ENCODE results near the gene KLHL41.
"Not testable (repeated sequence)": the region's sequence is repeated elsewhere in the genome, so short reads cannot be mapped to it uniquely, and the experiment has no call there.

The KLHL41 gene

DNA sequence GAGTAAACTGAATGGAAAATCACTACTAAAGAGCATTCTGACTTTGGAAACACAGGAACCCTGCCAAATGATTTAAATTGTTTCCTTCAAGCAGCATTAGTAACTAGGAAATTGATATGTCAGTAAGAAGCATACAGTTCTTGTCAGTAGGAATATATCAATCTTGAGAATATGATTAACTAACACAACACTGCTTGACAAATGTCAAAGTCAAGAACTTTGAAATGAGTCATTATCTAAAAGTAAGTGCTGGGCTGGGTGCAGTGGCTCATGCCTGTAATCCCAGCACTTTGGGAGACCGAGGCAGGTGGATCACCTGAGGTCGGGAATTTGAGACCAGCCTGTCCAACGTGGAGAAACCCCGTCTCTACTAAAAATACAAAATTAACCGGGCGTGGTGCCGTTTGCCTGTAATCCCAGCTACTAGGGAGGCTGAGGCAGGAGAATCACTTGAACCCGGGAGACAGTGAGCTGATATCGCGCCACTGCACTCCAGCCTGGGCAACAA lies 7.0 kb downstream of the KLHL41 start:
- not testable (repeated sequence) for H3K27me3 Mint-ChIP-seq; H3K9me3 Mint-ChIP-seq; H3K4me3 Mint-ChIP-seq; DNase-seq; H3K27ac Mint-ChIP-seq; ATAC-seq (replicated peaks); H3K36me3 Mint-ChIP-seq (ENCODE audit: insufficient read depth); H3K4me1 Mint-ChIP-seq (ENCODE audit: low read depth in 2 of 2)

DNA sequence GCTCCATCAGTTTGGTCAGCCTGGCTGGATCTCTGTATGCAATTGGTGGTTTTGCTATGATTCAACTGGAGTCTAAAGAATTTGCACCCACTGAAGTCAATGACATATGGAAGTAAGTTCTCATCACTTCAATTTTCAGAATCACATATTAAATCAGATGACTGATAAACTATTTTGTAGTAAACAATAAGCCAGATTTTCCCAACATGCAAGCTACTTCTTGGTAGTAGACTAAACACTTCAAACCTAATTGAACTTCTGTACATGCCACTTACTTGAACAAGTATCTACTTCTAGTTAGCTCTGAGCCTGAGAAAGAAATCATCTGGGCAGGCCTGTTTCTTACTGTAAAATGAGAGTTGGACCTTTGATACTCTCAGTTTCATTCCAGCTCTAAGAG lies 11.4 kb downstream of the KLHL41 start:
- no peaks in the 10 kb centered on the region for H3K4me1 Mint-ChIP-seq (ENCODE audit: low read depth in 2 of 2)
- no peaks in the 10 kb centered on the region for H3K9me3 Mint-ChIP-seq
- H3K36me3 Mint-ChIP-seq (ENCODE audit: insufficient read depth): no peaks in the 10 kb centered on the region
- ATAC-seq (replicated peaks) (no peak), DNase-seq (no peak)
- no peak overlapping the region for H3K4me3 Mint-ChIP-seq
- no peaks in the 10 kb centered on the region for H3K27me3 Mint-ChIP-seq
- H3K27ac Mint-ChIP-seq: no peak overlapping the region

DNA sequence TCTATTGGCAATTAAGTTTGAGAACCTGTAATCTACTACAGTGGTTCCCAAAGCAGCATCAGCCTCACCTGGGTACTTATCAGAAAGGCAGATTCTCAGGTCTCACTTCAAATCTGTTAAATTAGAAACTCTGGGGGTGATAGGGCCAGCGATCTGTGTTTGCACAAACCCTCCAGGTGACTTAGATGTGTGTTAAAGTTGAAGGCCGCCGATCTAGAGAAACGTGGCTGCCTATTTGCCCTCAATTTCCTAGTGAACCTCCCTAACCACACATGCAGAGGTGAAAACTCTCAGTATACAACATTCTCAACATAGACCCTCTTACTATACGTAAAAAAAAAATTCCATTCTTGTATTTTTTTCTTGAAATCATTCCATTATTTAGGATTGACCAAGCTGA lies 14.2 kb downstream of the KLHL41 start:
- Mint-ChIP-seq H3K4me3 (no peak overlapping the region), H3K27ac (no peak overlapping the region), H3K4me1 (ENCODE audit: low read depth in 2 of 2) (no peaks in the 10 kb centered on the region), H3K27me3 (no peaks in the 10 kb centered on the region), H3K9me3 (no peaks in the 10 kb centered on the region), H3K36me3 (ENCODE audit: insufficient read depth) (no peaks in the 10 kb centered on the region)
- DNase-seq (no peak), ATAC-seq (replicated peaks) (no peak)

GRCh38 chr2:169525434-169525833 lies 15.9 kb downstream of the KLHL41 start:
- peaks cover 5% of the 10 kb centered on the region for H3K36me3 Mint-ChIP-seq (ENCODE audit: insufficient read depth)
- no peak overlapping the region for H3K4me3 Mint-ChIP-seq
- ATAC-seq (replicated peaks) (no peak), DNase-seq (no peak)
- no peaks in the 10 kb centered on the region for H3K4me1 Mint-ChIP-seq (ENCODE audit: low read depth in 2 of 2)
- peak overlapping the region in 1 of 2 donors; percentile 5 for H3K27ac Mint-ChIP-seq
- no peaks in the 10 kb centered on the region for H3K27me3 Mint-ChIP-seq
- H3K9me3 Mint-ChIP-seq: no peaks in the 10 kb centered on the region

- H3K36me3 Mint-ChIP-seq (ENCODE audit: insufficient read depth): peaks cover 5% of the 10 kb centered on the region
- ATAC-seq (replicated peaks): no peak
- no peak overlapping the region for H3K4me3 Mint-ChIP-seq
- H3K27ac Mint-ChIP-seq: no peak overlapping the region
- H3K9me3 Mint-ChIP-seq: no peaks in the 10 kb centered on the region
- DNase-seq: no peak
- no peaks in the 10 kb centered on the region for H3K4me1 Mint-ChIP-seq (ENCODE audit: low read depth in 2 of 2)
- H3K27me3 Mint-ChIP-seq: no peaks in the 10 kb centered on the region
Observed at GRCh38 chr2:169526451-169526850, 16.9 kb downstream of the KLHL41 start.

DNA sequence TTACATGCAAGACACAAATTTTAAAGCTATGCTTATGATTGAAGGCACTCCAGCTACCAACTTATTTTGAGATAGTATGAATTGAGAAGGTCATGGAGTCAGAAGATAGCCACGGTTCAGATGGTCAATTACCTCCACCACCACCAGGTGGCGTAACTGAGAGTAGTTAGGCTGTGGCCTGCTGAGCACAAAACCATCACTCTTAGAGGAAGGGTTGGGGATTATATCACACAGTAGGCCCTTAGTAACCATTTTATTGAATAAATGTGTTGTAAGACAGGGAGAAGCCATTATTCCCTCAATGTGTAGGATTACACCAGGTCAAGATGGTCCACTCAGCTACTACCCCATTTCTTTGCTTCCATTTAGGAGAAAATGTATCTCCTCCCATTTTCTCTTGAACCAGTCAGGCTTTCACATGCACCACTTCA lies 18.8 kb downstream of the KLHL41 start:
- ATAC-seq (replicated peaks) (peak; percentile 82), DNase-seq (peak; percentile 69 to 78 (median 77))
- Mint-ChIP-seq H3K9me3 (no peaks in the 10 kb centered on the region), H3K4me3 (no peak overlapping the region), H3K27me3 (no peaks in the 10 kb centered on the region), H3K4me1 (ENCODE audit: low read depth in 2 of 2) (no peaks in the 10 kb centered on the region), H3K36me3 (ENCODE audit: insufficient read depth) (peaks cover 13% of the 10 kb centered on the region), H3K27ac (no peak overlapping the region)

DNA sequence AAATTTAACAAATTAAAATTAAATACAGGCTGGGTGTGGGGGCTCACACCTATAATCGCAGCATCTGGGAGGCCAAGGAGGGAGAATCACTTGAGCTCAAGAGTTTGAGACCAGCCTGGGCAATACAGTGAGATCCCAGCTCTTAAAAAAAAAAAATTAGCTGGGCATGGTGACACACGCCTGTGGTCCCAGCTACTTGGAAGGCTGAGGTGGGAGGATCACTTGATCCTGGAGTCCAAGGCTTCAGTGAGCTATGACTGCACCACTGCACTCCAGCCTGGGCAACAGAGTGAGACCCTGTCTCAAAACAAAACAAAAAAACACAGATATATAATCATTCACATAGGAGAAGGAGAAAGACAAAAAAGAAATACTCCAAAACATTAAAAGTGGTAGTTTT lies 30.0 kb downstream of the KLHL41 start:
- not testable (repeated sequence) for H3K27me3 Mint-ChIP-seq; ATAC-seq (replicated peaks); H3K9me3 Mint-ChIP-seq; H3K27ac Mint-ChIP-seq; H3K4me1 Mint-ChIP-seq (ENCODE audit: low read depth in 2 of 2); DNase-seq; H3K4me3 Mint-ChIP-seq
- peaks cover 43% of the 10 kb centered on the region for H3K36me3 Mint-ChIP-seq (ENCODE audit: insufficient read depth)

DNA sequence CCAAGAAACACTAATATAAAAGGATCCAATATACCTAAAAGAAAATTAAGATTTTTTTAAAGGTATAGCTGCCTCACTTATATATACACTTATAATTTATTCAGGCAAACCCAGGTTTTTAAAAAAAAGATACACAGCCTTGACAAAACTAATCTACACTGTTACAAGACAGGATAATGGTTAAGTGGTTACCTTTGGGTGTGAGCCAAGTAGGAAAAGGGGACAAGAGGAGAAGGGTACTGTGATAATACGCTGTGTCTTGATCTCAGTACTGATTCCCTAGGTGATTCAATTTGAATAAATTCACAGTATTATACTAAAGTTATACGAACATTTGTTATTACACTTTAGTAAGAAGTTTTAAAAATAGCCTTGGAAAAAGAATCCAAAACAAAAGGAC lies 30.6 kb downstream of the KLHL41 start:
- no peaks in the 10 kb centered on the region for H3K9me3 Mint-ChIP-seq
- ATAC-seq (replicated peaks) (no peak), DNase-seq (no peak)
- no peaks in the 10 kb centered on the region for H3K27me3 Mint-ChIP-seq
- H3K27ac Mint-ChIP-seq: no peak overlapping the region
- H3K4me3 Mint-ChIP-seq: no peak overlapping the region
- no peaks in the 10 kb centered on the region for H3K4me1 Mint-ChIP-seq (ENCODE audit: low read depth in 2 of 2)
- peaks cover 36% of the 10 kb centered on the region for H3K36me3 Mint-ChIP-seq (ENCODE audit: insufficient read depth)

DNA sequence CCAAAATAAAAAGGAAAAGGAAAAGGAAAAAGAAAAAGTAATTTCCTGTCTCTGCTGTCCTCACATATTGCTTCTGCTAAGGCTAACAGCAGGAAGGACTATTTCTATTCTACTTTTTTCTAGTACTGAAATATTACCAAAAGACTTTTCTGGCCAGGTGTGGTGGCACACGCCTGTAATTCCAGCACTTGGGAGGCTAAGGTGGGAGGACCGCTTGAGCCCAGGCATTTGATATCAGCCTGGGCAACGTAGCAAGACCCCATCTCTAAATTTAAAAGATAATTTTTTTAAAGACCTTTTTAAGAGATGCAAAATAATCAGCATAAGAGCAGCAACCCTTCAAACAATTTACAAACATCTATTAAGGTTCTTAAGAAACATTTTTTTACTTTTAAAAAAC lies 32.9 kb downstream of the KLHL41 start:
- Mint-ChIP-seq H3K4me3 (no peak overlapping the region), H3K27ac (no peak overlapping the region), H3K4me1 (ENCODE audit: low read depth in 2 of 2) (no peaks in the 10 kb centered on the region), H3K36me3 (ENCODE audit: insufficient read depth) (peaks cover 36% of the 10 kb centered on the region), H3K9me3 (no peaks in the 10 kb centered on the region), H3K27me3 (no peaks in the 10 kb centered on the region)
- no peak for ATAC-seq (replicated peaks)
- DNase-seq: no peak

DNA sequence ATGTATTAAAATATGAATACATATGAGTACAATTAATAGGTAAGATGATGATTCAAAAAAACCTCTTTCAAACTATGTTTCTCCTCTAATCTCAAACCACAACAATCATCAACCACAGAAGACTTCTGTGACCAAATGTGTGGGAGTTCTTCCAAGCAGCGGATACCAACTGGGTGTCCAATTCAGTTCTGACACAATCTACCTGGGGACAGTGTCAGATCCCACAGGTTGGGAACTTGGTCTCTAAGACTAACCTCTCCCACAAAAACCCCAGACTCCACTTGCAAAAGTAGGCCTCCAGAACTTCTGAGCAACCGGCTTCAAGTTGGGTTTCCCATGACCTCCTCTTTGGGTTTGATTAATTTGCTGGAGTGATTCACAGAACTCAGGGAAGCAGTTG lies 37.3 kb downstream of the KLHL41 start:
- Mint-ChIP-seq H3K27ac (no peak overlapping the region), H3K4me3 (no peak overlapping the region), H3K27me3 (no peaks in the 10 kb centered on the region), H3K36me3 (ENCODE audit: insufficient read depth) (peaks cover 19% of the 10 kb centered on the region), H3K4me1 (ENCODE audit: low read depth in 2 of 2) (no peaks in the 10 kb centered on the region), H3K9me3 (no peaks in the 10 kb centered on the region)
- DNase-seq (no peak), ATAC-seq (replicated peaks) (no peak)

- Mint-ChIP-seq H3K36me3 (ENCODE audit: insufficient read depth) (peaks cover 18% of the 10 kb centered on the region), H3K27ac (peak overlapping the region in 1 of 2 donors; percentile 66), H3K27me3 (no peaks in the 10 kb centered on the region), H3K9me3 (no peaks in the 10 kb centered on the region), H3K4me1 (ENCODE audit: low read depth in 2 of 2) (no peaks in the 10 kb centered on the region), H3K4me3 (no peak overlapping the region)
- ATAC-seq (replicated peaks) (no peak), DNase-seq (no peak)
Observed at GRCh38 chr2:169561364-169561763, 51.9 kb downstream of the KLHL41 start.

- not testable (repeated sequence) for H3K9me3 Mint-ChIP-seq; H3K4me1 Mint-ChIP-seq (ENCODE audit: low read depth in 2 of 2); H3K27me3 Mint-ChIP-seq; H3K4me3 Mint-ChIP-seq; DNase-seq; ATAC-seq (replicated peaks)
- Mint-ChIP-seq H3K27ac (peak overlapping the region in 1 of 2 donors; percentile 74), H3K36me3 (ENCODE audit: insufficient read depth) (peaks cover 12% of the 10 kb centered on the region)
Observed at GRCh38 chr2:169562084-169562483, 52.6 kb downstream of the KLHL41 start.

DNA sequence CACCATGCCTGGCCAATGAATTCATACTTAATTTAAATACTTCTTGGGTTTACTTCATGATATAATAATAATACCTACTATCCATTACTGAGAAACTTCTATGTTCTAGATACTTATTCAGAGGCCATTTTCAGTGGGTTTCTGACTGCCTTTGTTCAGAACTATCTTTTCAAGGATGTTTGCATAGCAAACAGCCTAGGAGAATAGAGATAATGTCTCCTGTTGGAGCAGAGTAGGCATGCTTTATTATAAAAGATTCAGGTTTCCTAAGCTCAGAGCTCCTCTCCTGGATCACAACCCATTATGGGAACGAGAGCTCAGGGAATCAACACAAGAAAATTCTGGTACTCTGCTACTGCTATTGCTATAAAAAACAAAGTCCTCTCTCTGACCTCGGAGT lies 53.0 kb downstream of the KLHL41 start:
- H3K36me3 Mint-ChIP-seq (ENCODE audit: insufficient read depth): peaks cover 10% of the 10 kb centered on the region
- H3K27ac Mint-ChIP-seq: peak overlapping the region in 1 of 2 donors; percentile 74
- H3K4me3 Mint-ChIP-seq: no peak overlapping the region

GRCh38 chr2:169565686-169566085 lies 56.2 kb downstream of the KLHL41 start:
- H3K9me3 Mint-ChIP-seq: no peaks in the 10 kb centered on the region
- H3K27ac Mint-ChIP-seq: no peak overlapping the region
- H3K27me3 Mint-ChIP-seq: no peaks in the 10 kb centered on the region
- H3K4me1 Mint-ChIP-seq (ENCODE audit: low read depth in 2 of 2): peaks cover 0 to 7% of the 10 kb centered on the region in 2 donors
- no peak overlapping the region for H3K4me3 Mint-ChIP-seq
- peaks cover 13% of the 10 kb centered on the region for H3K36me3 Mint-ChIP-seq (ENCODE audit: insufficient read depth)
- no peak for ATAC-seq (replicated peaks)
- no peak for DNase-seq

More for the DNA sequence above, 53.0 kb downstream of the KLHL41 start:
- DNase-seq (no peak), ATAC-seq (replicated peaks) (peak; percentile 47)
- Mint-ChIP-seq H3K4me1 (ENCODE audit: low read depth in 2 of 2) (no peaks in the 10 kb centered on the region), H3K27me3 (no peaks in the 10 kb centered on the region), H3K9me3 (no peaks in the 10 kb centered on the region)

DNA sequence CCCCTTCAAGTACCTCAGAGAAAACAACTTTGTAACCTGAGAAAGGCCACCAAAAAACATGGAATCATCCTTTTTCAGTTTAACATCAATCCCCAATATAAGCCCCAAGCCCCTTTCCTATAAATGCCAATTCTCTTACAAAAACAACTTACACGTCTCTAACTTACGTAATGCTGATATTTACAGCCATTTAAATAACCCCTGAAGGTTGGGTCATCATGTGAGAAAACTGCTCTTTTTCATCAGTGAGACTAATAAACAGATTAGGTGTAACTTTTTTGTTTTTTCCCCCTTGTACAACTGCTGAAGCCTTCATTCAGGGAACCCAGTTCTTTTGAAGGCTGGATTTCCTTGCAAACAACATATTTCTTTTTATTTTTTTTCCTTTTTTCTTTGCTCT lies 60.4 kb downstream of the KLHL41 start:
- no peak overlapping the region for H3K4me3 Mint-ChIP-seq
- ATAC-seq (replicated peaks): no peak

More for the DNA sequence above, 60.4 kb downstream of the KLHL41 start:
- Mint-ChIP-seq H3K9me3 (no peaks in the 10 kb centered on the region), H3K27me3 (no peaks in the 10 kb centered on the region), H3K27ac (no peak overlapping the region), H3K36me3 (ENCODE audit: insufficient read depth) (peaks cover 2% of the 10 kb centered on the region), H3K4me1 (ENCODE audit: low read depth in 2 of 2) (peaks cover 8 to 13% of the 10 kb centered on the region in 2 donors)
- no peak for DNase-seq
